Measurements from ENCODE around the gene DHH.

Gene DHH

DNA sequence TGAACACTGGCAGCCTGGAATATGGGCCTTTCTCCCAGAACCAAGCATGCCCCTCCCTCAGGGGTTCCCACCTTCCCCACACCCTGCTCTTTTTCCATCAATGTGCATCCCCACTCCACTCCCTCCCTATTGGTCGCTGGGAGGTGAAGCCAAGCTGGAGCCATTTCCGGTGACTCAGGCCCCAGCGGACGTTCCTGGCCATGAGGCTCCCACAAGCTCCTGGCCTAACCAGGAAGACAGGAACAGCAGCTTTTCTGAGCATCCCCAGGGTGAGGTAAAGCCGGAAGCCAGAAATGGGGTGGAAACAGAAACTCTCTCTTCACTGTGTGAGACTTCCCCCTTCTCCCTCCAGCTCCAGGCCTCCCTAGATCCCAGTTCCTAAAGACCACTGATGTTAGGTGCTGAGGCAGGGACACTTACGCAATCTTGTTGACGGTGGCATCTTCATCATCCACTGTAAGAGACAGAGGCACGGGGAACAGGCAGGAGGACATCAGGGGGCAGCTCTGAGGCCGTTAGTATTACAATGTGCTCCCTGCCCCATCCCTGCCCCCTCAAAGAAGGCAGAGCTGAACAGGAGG, 11.0 kb upstream of the DHH start:
- H3K4me3 ChIP-seq (ENCODE audit: low read length), result no peak overlapping the region
- peaks cover 47% of the 10 kb centered on the region for H3K36me3 ChIP-seq (ENCODE audit: control insufficient read depth, insufficient read depth, low read length, severe bottlenecking)
- H3K4me1 ChIP-seq (ENCODE audit: control insufficient read depth, insufficient read depth, low read length), result peaks cover 26% of the 10 kb centered on the region
- no peak for DNase-seq (ENCODE audit: low read depth)
- H3K27me3 ChIP-seq (replicated peaks; ENCODE audit: control insufficient read depth, insufficient read depth, low read length), result no peaks in the 10 kb centered on the region
- no peak overlapping the region for H3K9ac ChIP-seq (ENCODE audit: low read length)
- no peaks in the 10 kb centered on the region for H3K9me3 ChIP-seq (ENCODE audit: control insufficient read depth, low read length)

- H3K36me3 ChIP-seq (ENCODE audit: control insufficient read depth, insufficient read depth, low read length, severe bottlenecking), result peaks cover 55% of the 10 kb centered on the region
- H3K4me3 ChIP-seq (ENCODE audit: low read length), result no peak overlapping the region
Observed at GRCh38 chr12:49104822-49105221, 10.2 kb upstream of the DHH start.

GRCh38 chr12:49100380-49100779, 5.8 kb upstream of the DHH start:
- no peak overlapping the region for H3K9ac ChIP-seq (ENCODE audit: low read length)

More at GRCh38 chr12:49104822-49105221, 10.2 kb upstream of the DHH start:
- no peaks in the 10 kb centered on the region for H3K27me3 ChIP-seq (replicated peaks; ENCODE audit: control insufficient read depth, insufficient read depth, low read length)
- H3K9me3 ChIP-seq (ENCODE audit: control insufficient read depth, low read length), result no peaks in the 10 kb centered on the region
- no peak overlapping the region for H3K9ac ChIP-seq (ENCODE audit: low read length)
- H3K4me1 ChIP-seq (ENCODE audit: control insufficient read depth, insufficient read depth, low read length), result peaks cover 25% of the 10 kb centered on the region
- DNase-seq (ENCODE audit: low read depth), result no peak

DNA sequence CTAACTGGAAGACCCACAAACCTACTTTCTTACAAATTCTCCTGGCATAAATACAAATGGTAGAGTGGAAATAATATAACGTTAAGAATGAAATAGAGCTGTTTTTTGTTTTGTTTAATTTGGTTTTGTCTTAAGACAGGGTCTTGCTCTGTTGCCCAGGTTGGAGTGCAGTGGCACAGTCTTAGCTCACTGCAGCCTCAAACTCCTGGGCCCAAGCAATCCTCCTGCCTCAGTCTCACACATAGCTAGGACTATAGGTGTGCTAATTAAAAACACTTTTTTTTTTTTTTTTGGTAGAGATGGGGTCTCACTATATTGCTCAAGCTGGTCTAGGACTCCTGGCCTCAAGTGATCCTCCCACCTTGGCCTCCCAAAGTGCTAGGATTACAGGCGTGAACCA, 4.1 kb upstream of the DHH start:
- Histone ChIP-seq H3K4me3 (ENCODE audit: low read length) (no peak overlapping the region), H3K9me3 (ENCODE audit: control insufficient read depth, low read length) (no peaks in the 10 kb centered on the region), H3K27me3 (replicated peaks; ENCODE audit: control insufficient read depth, insufficient read depth, low read length) (peaks cover 14% of the 10 kb centered on the region), H3K4me1 (ENCODE audit: control insufficient read depth, insufficient read depth, low read length) (peaks cover 8% of the 10 kb centered on the region), H3K9ac (ENCODE audit: low read length) (no peak overlapping the region), H3K36me3 (ENCODE audit: control insufficient read depth, insufficient read depth, low read length, severe bottlenecking) (peaks cover 61% of the 10 kb centered on the region)
- no peak for DNase-seq (ENCODE audit: low read depth)

More at GRCh38 chr12:49100380-49100779, 5.8 kb upstream of the DHH start:
- Histone ChIP-seq H3K27me3 (replicated peaks; ENCODE audit: control insufficient read depth, insufficient read depth, low read length) (peaks cover under 1% of the 10 kb centered on the region), H3K9me3 (ENCODE audit: control insufficient read depth, low read length) (no peaks in the 10 kb centered on the region), H3K4me3 (ENCODE audit: low read length) (no peak overlapping the region), H3K4me1 (ENCODE audit: control insufficient read depth, insufficient read depth, low read length) (peaks cover 2% of the 10 kb centered on the region), H3K36me3 (ENCODE audit: control insufficient read depth, insufficient read depth, low read length, severe bottlenecking) (peaks cover 70% of the 10 kb centered on the region)
- DNase-seq (ENCODE audit: low read depth), result no peak

- H3K9me3 ChIP-seq (ENCODE audit: control insufficient read depth, low read length), result no peaks in the 10 kb centered on the region
- no peak overlapping the region for H3K4me3 ChIP-seq (ENCODE audit: low read length)
- peaks cover 54% of the 10 kb centered on the region for H3K36me3 ChIP-seq (ENCODE audit: control insufficient read depth, insufficient read depth, low read length, severe bottlenecking)
- peaks cover 20% of the 10 kb centered on the region for H3K27me3 ChIP-seq (replicated peaks; ENCODE audit: control insufficient read depth, insufficient read depth, low read length)
- H3K9ac ChIP-seq (ENCODE audit: low read length), result no peak overlapping the region
- DNase-seq (ENCODE audit: low read depth), result peak; percentile 70
- peaks cover 8% of the 10 kb centered on the region for H3K4me1 ChIP-seq (ENCODE audit: control insufficient read depth, insufficient read depth, low read length)
Observed at GRCh38 chr12:49098035-49098451, 3.4 kb upstream of the DHH start.

DNA sequence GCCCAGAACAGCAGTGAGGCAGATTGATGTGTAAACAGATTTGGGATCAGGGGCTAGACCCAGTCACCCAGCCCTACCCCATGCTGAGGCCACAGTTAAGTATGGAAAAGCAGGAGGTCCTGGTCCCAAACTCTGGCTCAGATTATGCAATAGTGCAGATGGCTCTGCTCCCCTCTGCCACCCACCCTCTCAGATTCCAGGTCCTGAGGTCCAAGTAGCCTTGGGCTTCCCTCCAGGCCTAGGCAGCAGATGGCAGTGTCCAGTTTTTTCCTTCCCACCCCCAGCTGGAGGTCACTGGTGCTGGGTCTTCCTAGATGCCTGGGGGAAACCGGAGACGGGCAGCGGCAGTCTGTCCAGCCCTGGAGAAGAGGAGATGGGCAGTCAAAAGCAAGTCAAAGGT, 2.8 kb upstream of the DHH start:
- peaks cover 27% of the 10 kb centered on the region for H3K27me3 ChIP-seq (replicated peaks; ENCODE audit: control insufficient read depth, insufficient read depth, low read length)
- H3K9ac ChIP-seq (ENCODE audit: low read length), result no peak overlapping the region
- no peaks in the 10 kb centered on the region for H3K9me3 ChIP-seq (ENCODE audit: control insufficient read depth, low read length)
- peaks cover 9% of the 10 kb centered on the region for H3K4me1 ChIP-seq (ENCODE audit: control insufficient read depth, insufficient read depth, low read length)
- H3K4me3 ChIP-seq (ENCODE audit: low read length), result no peak overlapping the region
- peaks cover 48% of the 10 kb centered on the region for H3K36me3 ChIP-seq (ENCODE audit: control insufficient read depth, insufficient read depth, low read length, severe bottlenecking)
- no peak for DNase-seq (ENCODE audit: low read depth)

DNA sequence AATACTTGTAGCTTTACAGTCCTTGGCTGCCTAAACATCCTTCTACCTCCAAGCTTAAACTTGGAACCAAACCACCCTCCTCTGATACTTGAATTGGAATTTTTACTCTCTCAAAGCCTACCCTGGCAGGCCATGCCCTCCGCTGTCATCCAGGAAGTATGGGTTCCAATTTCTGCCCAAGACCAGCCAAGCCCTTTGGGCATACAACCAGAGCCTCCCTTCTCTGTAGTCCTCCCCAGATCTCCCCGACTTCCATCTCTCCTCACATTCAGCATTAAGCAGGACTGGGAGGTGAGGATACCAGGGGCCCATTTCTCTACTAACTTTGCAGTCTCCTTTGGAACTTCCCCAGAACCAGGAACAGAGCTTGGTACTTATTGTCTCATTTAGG, 369 bp upstream of the DHH start:
- Histone ChIP-seq H3K4me3 (ENCODE audit: low read length) (no peak overlapping the region), H3K36me3 (ENCODE audit: control insufficient read depth, insufficient read depth, low read length, severe bottlenecking) (peaks cover 24% of the 10 kb centered on the region), H3K4me1 (ENCODE audit: control insufficient read depth, insufficient read depth, low read length) (peaks cover 18% of the 10 kb centered on the region), H3K9ac (ENCODE audit: low read length) (no peak overlapping the region), H3K9me3 (ENCODE audit: control insufficient read depth, low read length) (no peaks in the 10 kb centered on the region), H3K27me3 (replicated peaks; ENCODE audit: control insufficient read depth, insufficient read depth, low read length) (peaks cover 46% of the 10 kb centered on the region)
- no peak for DNase-seq (ENCODE audit: low read depth)

DNA sequence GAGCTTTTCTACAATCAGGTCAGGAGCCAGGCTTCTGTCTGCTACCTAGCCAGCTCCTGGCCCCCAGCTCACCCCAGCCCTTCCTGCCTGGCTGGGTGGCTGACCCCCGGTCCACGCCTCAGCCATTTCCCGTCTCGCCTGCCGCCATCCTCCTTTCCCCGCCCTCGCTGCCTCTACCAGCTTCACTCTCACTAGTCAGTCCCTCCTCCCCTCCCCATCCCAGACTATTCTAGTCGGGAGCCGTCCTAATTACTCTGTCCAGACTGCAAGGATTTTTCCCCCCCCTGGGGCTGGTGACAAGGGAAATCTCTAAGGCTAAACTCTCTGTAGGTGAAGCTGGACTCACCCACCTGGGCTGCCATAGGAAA, 825 bp downstream of the DHH start:
- DNase-seq (ENCODE audit: low read depth), result no peak
- Histone ChIP-seq H3K9ac (ENCODE audit: low read length) (no peak overlapping the region), H3K9me3 (ENCODE audit: control insufficient read depth, low read length) (no peaks in the 10 kb centered on the region), H3K27me3 (replicated peaks; ENCODE audit: control insufficient read depth, insufficient read depth, low read length) (peaks cover 51% of the 10 kb centered on the region), H3K36me3 (ENCODE audit: control insufficient read depth, insufficient read depth, low read length, severe bottlenecking) (peaks cover 15% of the 10 kb centered on the region), H3K4me3 (ENCODE audit: low read length) (no peak overlapping the region), H3K4me1 (ENCODE audit: control insufficient read depth, insufficient read depth, low read length) (peaks cover 20% of the 10 kb centered on the region)

GRCh38 chr12:49092816-49093406, 1.7 kb downstream of the DHH start:
- DNase-seq (ENCODE audit: low read depth), result no peak
- Histone ChIP-seq H3K4me3 (ENCODE audit: low read length) (no peak overlapping the region), H3K9me3 (ENCODE audit: control insufficient read depth, low read length) (no peaks in the 10 kb centered on the region), H3K9ac (ENCODE audit: low read length) (no peak overlapping the region), H3K36me3 (ENCODE audit: control insufficient read depth, insufficient read depth, low read length, severe bottlenecking) (peaks cover 15% of the 10 kb centered on the region), H3K4me1 (ENCODE audit: control insufficient read depth, insufficient read depth, low read length) (peaks cover 20% of the 10 kb centered on the region), H3K27me3 (replicated peaks; ENCODE audit: control insufficient read depth, insufficient read depth, low read length) (peaks cover 55% of the 10 kb centered on the region)

DNA sequence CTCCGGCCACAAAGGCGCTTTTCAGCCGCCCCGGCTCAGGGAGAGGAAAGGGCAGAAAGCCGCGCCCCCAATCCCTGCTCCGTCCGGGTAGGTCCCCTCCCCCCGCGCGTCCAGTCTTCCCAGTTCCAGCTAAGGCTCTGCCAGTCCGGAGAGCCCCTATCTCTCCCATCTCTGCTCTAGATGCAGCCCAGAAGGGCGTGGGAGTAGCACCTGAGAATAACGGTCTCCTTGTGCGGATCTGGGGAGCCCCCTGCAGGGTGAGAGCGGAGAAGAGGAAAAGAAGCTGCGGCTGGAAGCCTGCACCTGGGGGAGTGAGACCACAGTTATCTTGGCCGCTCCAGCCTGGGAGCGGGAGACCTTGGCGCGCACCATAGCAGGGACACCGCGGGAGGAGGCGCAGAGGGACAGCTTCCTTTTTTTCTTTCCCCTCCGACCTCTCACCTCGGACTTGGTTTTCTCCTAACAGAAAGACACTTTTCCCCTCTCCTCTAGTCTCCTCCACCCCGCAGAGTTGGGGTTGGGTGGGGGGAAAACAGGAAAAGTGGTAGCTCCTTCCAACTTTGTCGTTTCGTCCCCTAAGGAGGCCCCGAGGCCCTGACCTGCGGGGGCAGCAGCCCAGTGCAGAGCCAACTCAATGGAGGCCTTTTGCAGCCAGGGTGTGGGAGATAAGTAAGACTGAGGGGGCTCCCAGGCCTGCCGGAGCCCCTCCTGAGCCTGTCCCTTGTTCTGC, 2.4 kb downstream of the DHH start:
- Histone ChIP-seq H3K36me3 (ENCODE audit: control insufficient read depth, insufficient read depth, low read length, severe bottlenecking) (peaks cover 9% of the 10 kb centered on the region), H3K27me3 (replicated peaks; ENCODE audit: control insufficient read depth, insufficient read depth, low read length) (peaks cover 55% of the 10 kb centered on the region), H3K9ac (ENCODE audit: low read length) (no peak overlapping the region), H3K4me1 (ENCODE audit: control insufficient read depth, insufficient read depth, low read length) (peaks cover 20% of the 10 kb centered on the region), H3K9me3 (ENCODE audit: control insufficient read depth, low read length) (no peaks in the 10 kb centered on the region), H3K4me3 (ENCODE audit: low read length) (peak overlapping the region; percentile 49)
- DNase-seq (ENCODE audit: low read depth), result peak; percentile 49

- Histone ChIP-seq H3K9ac (ENCODE audit: low read length) (no peak overlapping the region), H3K4me3 (ENCODE audit: low read length) (peak overlapping the region; percentile 49), H3K4me1 (ENCODE audit: control insufficient read depth, insufficient read depth, low read length) (peaks cover 20% of the 10 kb centered on the region), H3K27me3 (replicated peaks; ENCODE audit: control insufficient read depth, insufficient read depth, low read length) (peaks cover 55% of the 10 kb centered on the region), H3K36me3 (ENCODE audit: control insufficient read depth, insufficient read depth, low read length, severe bottlenecking) (peaks cover 4% of the 10 kb centered on the region), H3K9me3 (ENCODE audit: control insufficient read depth, low read length) (no peaks in the 10 kb centered on the region)
- no peak for DNase-seq (ENCODE audit: low read depth)
Observed at GRCh38 chr12:49091836-49092085, 2.8 kb downstream of the DHH start.

Data from adipocyte (in vitro differentiated cells).